GM20000 (cell line): ENCODE data around the gene PPP2R2B.

Experiments used
- DNase-seq: peaks from one replicate; pipeline ENCODE4 v3.0.0; 2012; ENCODE audit warnings: low spot score
- TF ChIP-seq, protein P1 (sequence below): IDR thresholded peaks from 2 replicates; pipeline ENCODE4 v1.5.1; 2012; ENCODE audit warnings: mild to moderate bottlenecking, control low read depth; ENCODE audit errors: extremely low read depth, missing control alignments

Gene PPP2R2B

DNA sequence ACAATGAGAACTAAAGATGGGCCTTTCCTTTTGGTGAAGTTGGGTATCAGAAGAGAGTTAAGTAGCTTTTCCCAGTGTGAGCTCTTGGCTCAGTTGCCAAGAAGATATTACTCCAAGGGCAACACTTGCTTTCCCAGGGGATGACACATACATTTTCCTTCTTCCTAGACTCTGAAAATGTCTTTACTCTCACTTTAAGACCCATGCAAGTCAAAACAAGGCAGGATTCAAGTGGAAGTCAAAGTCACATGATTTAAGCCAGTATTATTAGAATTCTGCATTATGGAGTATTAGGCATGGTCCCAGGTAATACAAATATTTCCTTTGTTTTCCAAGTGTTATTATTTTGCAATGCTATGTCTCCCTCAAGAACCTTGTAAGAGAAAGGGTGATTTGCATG lies 175.1 kb downstream of the PPP2R2B start:
- TF ChIP-seq, protein P1, sequence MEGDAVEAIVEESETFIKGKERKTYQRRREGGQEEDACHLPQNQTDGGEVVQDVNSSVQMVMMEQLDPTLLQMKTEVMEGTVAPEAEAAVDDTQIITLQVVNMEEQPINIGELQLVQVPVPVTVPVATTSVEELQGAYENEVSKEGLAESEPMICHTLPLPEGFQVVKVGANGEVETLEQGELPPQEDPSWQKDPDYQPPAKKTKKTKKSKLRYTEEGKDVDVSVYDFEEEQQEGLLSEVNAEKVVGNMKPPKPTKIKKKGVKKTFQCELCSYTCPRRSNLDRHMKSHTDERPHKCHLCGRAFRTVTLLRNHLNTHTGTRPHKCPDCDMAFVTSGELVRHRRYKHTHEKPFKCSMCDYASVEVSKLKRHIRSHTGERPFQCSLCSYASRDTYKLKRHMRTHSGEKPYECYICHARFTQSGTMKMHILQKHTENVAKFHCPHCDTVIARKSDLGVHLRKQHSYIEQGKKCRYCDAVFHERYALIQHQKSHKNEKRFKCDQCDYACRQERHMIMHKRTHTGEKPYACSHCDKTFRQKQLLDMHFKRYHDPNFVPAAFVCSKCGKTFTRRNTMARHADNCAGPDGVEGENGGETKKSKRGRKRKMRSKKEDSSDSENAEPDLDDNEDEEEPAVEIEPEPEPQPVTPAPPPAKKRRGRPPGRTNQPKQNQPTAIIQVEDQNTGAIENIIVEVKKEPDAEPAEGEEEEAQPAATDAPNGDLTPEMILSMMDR = no peak
- DNase-seq = no peak

DNA sequence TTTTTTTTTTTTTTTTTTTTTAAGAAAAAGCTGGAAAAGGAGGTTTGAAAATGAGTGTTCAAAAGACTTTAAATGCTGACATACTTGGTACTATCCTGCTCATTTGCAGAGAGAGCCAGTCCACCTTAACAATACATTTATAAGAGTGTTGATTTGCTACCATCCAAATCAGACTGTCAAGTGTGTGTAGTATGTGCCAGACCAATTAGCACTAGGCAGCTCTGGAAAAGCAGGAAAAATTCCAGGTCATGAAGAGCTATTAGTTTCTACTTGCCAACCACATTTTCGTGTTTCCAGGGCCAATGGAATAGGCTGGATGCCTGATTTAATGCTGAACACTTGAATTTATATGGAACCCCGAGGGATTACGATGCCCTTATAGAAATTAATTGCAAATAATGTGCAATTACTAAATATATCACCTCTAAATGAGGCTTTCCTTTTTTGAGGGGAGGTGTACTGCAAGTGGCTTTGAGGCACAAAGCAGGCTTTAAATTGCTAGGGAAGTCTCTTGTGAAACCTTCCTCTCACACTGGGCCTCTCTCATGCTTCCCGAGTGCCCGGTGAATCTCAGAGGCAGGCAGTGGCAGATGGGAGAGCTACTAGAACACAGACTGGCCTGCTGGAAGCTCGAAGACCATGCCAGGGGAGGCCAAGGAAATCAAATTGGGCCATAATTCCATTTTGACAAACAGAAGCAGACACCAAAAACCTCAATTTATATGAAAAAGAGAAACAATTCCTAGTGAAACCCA lies 178.7 kb downstream of the PPP2R2B start:
- TF ChIP-seq, protein P1 = no peak
- no peak for DNase-seq

DNA sequence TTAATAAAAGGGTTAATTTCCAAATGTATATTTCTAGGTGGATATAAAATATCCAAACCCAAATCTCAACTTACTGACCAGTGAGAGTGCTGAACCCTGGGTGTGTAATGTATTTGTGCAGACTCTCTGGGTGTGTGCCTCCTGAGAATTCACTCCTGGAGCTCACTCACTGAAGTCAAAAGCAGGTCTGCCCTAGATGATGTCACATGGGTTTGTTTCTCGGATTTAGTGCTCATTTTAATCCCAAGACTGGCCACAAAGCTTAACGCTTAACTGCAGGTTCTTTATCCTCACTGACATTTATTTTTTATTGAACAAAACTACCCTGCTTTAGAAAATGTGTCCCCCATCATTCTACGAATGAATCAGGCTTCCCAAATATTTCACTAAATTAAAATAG lies 179.4 kb downstream of the PPP2R2B start:
- TF ChIP-seq, protein P1 = no peak
- no peak for DNase-seq

DNA sequence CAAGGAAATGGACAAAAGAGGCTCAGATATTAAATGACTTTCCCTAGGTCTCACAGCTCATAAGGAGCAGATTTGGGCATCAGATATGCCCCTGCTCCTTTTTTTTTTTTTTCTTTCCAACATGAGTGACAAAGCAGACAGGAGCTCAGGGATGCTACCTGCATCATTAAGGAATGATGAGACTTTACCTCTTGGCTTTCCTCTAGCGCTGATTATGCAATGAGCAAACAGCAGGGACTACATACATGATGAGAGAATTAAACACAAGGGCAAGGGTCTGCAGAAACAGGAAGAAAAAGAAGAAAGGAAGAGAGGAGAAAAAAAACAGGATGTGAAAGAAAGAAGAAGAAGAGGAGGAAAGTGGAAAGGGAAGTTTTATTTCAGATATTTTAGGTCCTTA lies 179.9 kb downstream of the PPP2R2B start:
- TF ChIP-seq, protein P1 = no peak
- no peak for DNase-seq

DNA sequence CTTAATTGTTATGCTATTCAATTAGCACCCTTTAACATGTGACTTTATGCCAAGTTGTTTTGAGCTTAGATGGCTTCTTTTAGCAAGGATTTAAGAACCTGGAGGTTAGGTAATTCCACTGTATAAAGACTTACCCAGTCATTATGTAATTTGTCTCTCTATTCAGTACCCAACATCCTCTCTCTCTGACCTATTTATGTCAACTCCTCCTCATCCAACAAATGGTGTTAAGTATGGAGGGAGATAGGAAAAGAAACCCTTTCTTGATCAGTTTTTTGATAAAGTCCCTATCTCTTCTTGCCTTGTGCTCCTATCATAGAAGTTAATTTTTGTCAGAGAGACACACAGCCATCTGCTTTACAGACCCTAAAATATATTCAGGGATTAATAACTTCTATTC lies 181.3 kb downstream of the PPP2R2B start:
- DNase-seq = no peak
- TF ChIP-seq, protein P1 = no peak

DNA sequence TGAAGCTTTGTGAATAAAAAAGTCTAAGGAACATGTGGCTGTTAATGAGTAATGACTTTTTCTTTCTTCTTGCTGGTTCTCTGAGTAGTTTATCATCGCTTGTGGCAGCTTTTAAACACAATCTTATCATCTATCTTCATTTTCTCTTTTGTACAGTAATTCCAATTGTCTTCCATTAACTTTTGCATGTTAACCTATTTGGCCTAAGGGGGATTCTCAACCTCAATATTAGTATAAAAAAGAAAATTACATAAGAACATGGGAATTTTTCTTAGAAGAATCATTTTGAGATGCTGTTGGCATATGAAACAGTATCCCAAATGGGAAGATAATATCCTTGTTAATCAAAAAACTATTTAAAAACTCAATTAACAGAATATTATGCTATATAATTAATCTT lies 182.9 kb downstream of the PPP2R2B start:
- TF ChIP-seq, protein P1 = no peak

DNA sequence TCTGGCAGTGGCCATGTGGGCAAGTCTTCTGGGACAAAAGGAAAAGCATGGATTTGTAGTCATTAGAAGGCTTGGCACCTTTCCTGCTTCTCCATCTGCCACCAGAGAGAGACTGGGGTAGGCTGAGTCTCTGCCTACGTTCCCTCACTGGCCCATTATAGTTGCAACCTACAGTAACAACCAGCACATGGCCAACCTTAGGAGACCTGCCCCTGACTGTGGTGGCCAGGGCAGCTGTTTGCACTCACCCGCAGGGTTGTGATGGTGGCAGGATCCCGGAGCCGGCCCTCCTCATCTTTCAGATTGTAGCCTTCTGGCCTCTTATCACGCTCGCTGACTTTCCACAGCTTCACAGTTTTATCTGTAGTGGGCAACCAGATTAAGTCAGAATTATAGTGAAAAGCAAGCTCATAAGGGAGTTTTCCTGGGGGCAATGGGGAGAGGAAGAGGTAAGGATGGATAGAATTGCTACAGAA lies 187.6 kb downstream of the PPP2R2B start:
- TF ChIP-seq, protein P1 = no peak
- no peak for DNase-seq

More for the DNA sequence above, 182.9 kb downstream of the PPP2R2B start:
- DNase-seq = no peak
